GM06990 (cell line): Measurements from ENCODE around the gene CCDC51.

ENCODE experiments used
- DNase-seq: peaks from one replicate; pipeline ENCODE4 v3.0.0-alpha.2; 2011; ENCODE audit not compliant: insufficient read length; ENCODE audit errors: extremely low read depth
- H3K27me3 ChIP-seq: replicated peaks from 2 replicates; pipeline ENCODE4 v1.6.0; 2011; ENCODE audit warnings: low read length; ENCODE audit not compliant: control insufficient read depth, insufficient read depth
- H3K36me3 ChIP-seq: 2 replicates; pipeline ENCODE4 v1.5.1; 2011; ENCODE audit warnings: low read length; ENCODE audit not compliant: control insufficient read depth, insufficient read depth
- H3K4me3 ChIP-seq: replicated peaks from 2 replicates; pipeline ENCODE4 v1.5.1; 2011; ENCODE audit warnings: low read depth, mild to moderate bottlenecking, control low read depth, low read length
- TF ChIP-seq, protein P1 (sequence below): IDR thresholded peaks from 2 replicates; pipeline ENCODE4 v1.5.1; 2011; ENCODE audit warnings: low read length, control low read depth, mild to moderate bottlenecking, inconsistent platforms; ENCODE audit not compliant: insufficient read depth, poor library complexity, severe bottlenecking

Gene CCDC51

DNA sequence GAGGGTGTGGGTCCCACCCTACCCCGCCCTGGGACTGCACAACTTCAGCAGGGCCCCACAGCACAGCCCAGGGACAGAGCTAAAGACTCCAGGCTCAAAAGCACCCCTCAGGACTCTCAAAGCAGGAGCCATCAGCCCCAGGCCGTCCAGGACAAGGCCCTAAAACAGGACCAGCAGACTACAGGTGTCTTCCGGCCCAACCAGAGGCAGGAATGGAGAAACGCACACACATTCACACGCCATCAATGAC lies 32.7 kb upstream of the CCDC51 start:
- peaks cover 19% of the 10 kb centered on the region for H3K36me3 ChIP-seq
- no peaks in the 10 kb centered on the region for H3K27me3 ChIP-seq
- DNase-seq = no peak
- H3K4me3 ChIP-seq = peak overlapping the region; percentile 77
- TF ChIP-seq, protein P1, sequence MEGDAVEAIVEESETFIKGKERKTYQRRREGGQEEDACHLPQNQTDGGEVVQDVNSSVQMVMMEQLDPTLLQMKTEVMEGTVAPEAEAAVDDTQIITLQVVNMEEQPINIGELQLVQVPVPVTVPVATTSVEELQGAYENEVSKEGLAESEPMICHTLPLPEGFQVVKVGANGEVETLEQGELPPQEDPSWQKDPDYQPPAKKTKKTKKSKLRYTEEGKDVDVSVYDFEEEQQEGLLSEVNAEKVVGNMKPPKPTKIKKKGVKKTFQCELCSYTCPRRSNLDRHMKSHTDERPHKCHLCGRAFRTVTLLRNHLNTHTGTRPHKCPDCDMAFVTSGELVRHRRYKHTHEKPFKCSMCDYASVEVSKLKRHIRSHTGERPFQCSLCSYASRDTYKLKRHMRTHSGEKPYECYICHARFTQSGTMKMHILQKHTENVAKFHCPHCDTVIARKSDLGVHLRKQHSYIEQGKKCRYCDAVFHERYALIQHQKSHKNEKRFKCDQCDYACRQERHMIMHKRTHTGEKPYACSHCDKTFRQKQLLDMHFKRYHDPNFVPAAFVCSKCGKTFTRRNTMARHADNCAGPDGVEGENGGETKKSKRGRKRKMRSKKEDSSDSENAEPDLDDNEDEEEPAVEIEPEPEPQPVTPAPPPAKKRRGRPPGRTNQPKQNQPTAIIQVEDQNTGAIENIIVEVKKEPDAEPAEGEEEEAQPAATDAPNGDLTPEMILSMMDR = no peak

DNA sequence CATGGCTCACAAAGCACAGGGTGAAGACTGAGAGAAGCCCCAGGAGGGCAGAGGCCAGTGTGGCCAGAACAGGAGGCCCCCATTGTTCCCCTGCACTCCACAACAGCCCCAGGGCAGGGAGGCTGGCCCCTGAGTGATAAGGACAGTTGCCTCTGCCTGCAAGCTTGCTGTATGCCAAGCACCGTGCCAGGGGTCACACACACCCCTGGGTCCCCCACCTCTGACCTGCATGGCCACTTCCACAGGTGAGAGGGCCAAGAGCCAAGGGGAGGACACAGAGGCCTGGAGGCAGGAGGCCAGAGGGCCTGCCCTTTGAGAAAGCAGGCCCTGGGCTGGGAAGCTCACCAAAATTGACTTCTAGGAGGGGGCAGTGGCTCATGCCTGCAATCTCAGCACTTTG lies 30.4 kb upstream of the CCDC51 start:
- H3K36me3 ChIP-seq = peaks cover 25% of the 10 kb centered on the region
- H3K27me3 ChIP-seq = no peaks in the 10 kb centered on the region
- no peak overlapping the region for H3K4me3 ChIP-seq
- DNase-seq = no peak
- TF ChIP-seq, protein P1 = no peak

DNA sequence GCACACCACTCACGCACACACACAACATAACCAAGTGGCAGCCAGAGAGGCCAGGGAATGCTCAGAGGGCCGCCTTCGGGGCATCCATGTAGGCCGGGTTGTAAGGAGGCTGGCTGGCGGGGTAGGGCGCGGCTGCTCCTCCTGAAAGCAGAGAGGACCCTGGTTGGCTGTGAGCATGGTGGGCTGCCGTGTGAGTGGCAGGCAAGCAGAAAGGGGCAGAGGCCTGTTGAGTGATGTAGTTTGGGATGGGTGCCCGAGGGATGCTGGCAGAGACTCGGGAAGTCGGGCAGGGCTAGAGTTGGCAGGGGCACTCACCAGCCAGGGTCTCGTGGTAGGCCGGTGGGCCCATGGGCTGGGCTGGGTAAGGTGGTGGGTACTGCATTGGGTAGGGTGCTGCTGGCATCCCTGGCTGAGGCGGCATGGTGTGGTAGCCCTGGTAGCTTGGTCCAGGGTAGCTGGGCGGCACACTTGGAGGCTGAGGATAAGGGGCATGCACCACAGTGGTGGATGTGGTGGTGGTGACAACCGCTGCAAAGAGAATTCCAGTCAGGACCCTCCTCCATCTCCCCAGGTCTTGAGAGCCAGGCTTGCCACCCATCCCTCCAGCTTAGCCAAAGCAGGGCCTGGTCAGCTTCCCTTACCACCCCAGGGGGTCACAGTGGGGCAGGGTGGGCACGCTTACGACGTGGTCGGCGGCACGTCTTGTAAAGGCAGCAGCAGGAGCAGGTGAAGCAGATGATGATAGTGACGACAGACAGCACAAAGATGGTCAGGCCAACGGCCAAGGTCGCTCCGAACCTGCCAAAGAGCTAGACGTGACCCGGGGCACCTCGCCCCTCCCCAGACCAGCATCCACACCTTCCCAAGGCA lies 29.4 kb upstream of the CCDC51 start:
- peaks cover 26% of the 10 kb centered on the region for H3K36me3 ChIP-seq
- DNase-seq = no peak
- no peak overlapping the region for H3K4me3 ChIP-seq
- H3K27me3 ChIP-seq = no peaks in the 10 kb centered on the region
- TF ChIP-seq, protein P1 = no peak

DNA sequence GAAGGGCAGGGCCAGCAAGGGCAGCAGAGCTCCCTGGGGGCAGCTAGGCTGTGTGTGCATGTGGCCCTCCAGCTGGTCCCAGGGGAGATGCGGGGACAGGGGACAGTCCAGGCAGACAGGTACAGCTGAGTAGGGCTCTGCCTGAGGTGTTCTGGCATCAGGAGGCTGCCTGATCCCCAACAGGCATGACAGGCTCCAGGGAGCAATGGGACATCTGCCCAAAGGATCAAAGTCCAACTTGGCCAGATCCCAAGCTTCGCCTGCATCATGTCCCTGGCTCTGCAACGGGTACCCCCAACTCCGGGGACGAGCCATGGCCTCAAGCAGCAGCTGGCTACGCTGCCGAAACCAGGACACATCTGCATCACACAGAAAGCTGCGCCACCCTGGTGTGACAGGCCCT lies 28.4 kb upstream of the CCDC51 start:
- peak overlapping the region; percentile 72; the same call in 1 of the 2 replicates for H3K4me3 ChIP-seq
- TF ChIP-seq, protein P1 = no peak
- H3K36me3 ChIP-seq = peaks cover 29% of the 10 kb centered on the region
- no peaks in the 10 kb centered on the region for H3K27me3 ChIP-seq
- no peak for DNase-seq

DNA sequence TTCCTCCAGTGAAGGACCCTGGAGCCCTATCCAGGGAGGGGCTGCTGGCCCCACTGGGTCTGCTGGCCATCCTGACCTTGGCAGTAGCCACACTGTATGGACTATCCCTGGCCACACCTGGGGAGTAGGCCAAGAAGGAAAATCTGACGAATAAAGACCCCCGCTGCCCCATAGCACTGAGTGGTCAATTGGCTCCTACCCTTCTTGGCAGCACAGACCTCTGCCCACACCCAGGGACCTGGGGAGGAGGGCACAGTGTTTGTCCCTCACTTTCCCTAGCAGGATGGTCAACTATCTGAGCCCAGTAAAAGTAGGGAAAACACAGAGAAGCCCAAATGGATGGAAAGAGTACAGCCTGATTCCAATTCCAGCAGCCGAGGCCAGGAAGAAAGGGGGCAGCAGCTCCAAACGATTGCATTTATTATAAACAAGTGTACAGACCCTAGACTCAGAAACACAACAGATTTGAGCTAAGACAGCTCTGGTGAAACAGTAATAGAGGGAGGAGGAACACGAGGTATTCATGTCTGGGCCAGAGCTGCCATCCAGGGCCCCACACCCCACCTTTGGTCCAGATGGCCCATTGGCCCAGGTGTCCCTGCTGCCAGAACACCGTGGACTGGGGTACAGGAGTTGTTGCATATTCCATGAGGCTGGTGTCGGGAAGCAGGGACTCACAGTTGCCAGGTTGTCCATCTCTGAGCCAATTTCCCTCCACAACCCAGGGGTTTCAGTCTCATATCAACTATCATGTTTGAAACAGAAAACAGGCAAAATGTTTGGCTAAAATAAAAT lies 27.8 kb upstream of the CCDC51 start:
- no peaks in the 10 kb centered on the region for H3K27me3 ChIP-seq
- TF ChIP-seq, protein P1 = no peak
- DNase-seq = no peak
- H3K36me3 ChIP-seq = peaks cover 29% of the 10 kb centered on the region
- peak overlapping the region; percentile 72 for H3K4me3 ChIP-seq
